ENCODE data around the gene NUP214. TPM values are rescaled to one million over a fixed set of nuclear protein-coding genes. Genes with fewer than 3 reads are reported as not detected.

Gene NUP214
- total and polyA plus RNA-seq, 2 of the 8 experiments (the other 6 are each of a cell fraction or from before 2014, with no cell fraction given) = 28.6 to 50.2 TPM

DNA sequence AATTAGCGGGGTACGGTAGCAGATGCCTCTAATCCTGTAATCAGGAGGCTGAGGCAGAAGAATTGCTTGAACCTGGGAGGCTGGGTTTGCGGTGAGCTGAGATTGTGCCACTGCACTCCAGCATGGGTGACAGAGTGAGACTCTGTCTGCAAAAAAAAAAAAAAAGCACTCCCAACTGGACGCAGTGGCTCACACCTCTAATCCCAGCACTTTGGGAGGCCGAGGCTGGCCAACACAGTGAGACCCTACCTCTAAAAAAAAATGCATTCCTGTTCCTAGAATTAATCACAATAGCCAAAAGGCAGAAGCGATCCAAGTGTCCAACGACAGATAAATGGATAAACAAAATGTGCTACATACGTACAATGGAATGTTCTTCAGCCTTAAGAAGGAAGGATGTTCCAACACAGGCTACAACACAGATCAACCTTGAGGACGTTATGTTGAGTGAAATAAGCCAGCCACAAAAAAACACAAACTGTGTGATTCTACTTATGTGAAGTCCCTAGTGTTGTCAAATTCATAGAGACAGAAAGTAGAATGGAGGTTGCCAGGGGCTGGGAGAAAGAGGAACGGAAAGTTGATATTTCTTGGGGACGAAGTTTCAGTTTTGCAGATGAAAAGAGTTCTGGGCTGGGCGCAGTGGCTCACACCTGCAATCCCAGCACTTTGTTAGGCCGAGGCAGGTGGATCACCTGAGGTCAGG is 137.1 kb downstream of the NUP214 start:
- H3K4me2 ChIP-seq (ENCODE audit: insufficient read depth in 1 of 2, low read depth in 2 of 2, low read length in 2 of 2) = no peak overlapping the region
- H3K27ac ChIP-seq (ENCODE audit: low read depth, low read length) = no peak overlapping the region; the same call in 1 of the 2 replicates
- H3K9ac ChIP-seq (replicated peaks in 1 of 4; ENCODE audit: extremely low read depth in 1 of 4, low read depth in 3 of 4, low read length in 3 of 4) = no peak overlapping the region
- H2AFZ ChIP-seq (ENCODE audit: low read length) = no peak overlapping the region
- no peaks in the 10 kb centered on the region for H3K27me3 ChIP-seq (replicated peaks in 1 of 4; ENCODE audit: control insufficient read depth in 3 of 4, extremely low read depth in 1 of 4, insufficient read depth in 3 of 4, low read length in 3 of 4)
- ChIA-PET POLR2A (ENCODE audit: partially characterized antibody) (interaction anchor here (0.6 kb wide), 2 partner anchors 14 to 1754 kb away, joined by 3 to 4 read pairs; no protein-coding TSS in a partner anchor), CTCF (ENCODE audit: partially characterized antibody) (interaction anchor here (0.6 to 1.3 kb wide), 2 partner anchors 10 to 400 kb away, joined by 3 to 7 read pairs; no protein-coding TSS in a partner anchor)
- no peak overlapping the region for H2BK15ac ChIP-seq (ENCODE audit: low read length)
- H2BK5ac ChIP-seq (ENCODE audit: low read depth, low read length) = no peak overlapping the region
- H3K79me1 ChIP-seq (ENCODE audit: low read depth, low read length) = no peaks in the 10 kb centered on the region
- no peak for TF ChIP-seq CTBP2 (IDR thresholded peaks at IDR 0.05; ENCODE audit: borderline replicate concordance, insufficient read depth, insufficient read length, low read length)
- TF ChIP-seq RAD21 (IDR thresholded peaks at IDR 0.05 in 1 of 2, conservative IDR thresholded peaks at IDR 0.05 in 1 of 2; ENCODE audit: low read depth in 2 of 2, low read length in 2 of 2) = no peak
- TF ChIP-seq PHF8 (conservative IDR thresholded peaks at IDR 0.05; ENCODE audit: low read depth, low read length) = no peak
- WGBS, 2 experiments (ENCODE audit: extremely low coverage in 1 of 2, insufficient coverage in 1 of 2, insufficient read length in 1 of 2, insufficient replicate concordance in 2 of 2, low coverage in 1 of 2, low lambda C conversion rate in 2 of 2, missing lambda C conversion rate in 1 of 2) = 92% methylated on average over 13 of the region's 13 CpGs; no CpG with 5 or more reads in 1 of the 2 experiments
- H3K36me3 ChIP-seq (ENCODE audit: control insufficient read depth in 2 of 4, insufficient read depth in 4 of 4, low read length in 3 of 4) = no peaks in the 10 kb centered on the region
- H3K18ac ChIP-seq (ENCODE audit: extremely low read depth, low read length) = no peak overlapping the region
- no peak overlapping the region for H4K91ac ChIP-seq (replicated peaks; ENCODE audit: insufficient read length, low read length)
- no peak overlapping the region for H2BK120ac ChIP-seq (replicated peaks; ENCODE audit: low read depth, low read length)
- H4K5ac ChIP-seq (ENCODE audit: insufficient read length, low read depth, low read length) = no peak overlapping the region
- no peak overlapping the region for H3K4ac ChIP-seq (replicated peaks; ENCODE audit: insufficient read length, low read depth, low read length)
- FAIRE-seq (no peak), DNase-seq (ENCODE audit: low read depth in 1 of 2, low spot score in 2 of 2) (no peak)
- no peaks in the 10 kb centered on the region for H3K79me2 ChIP-seq (ENCODE audit: control insufficient read depth in 1 of 2, insufficient read depth in 2 of 2, low read length in 2 of 2)
- H4K8ac ChIP-seq (ENCODE audit: extremely low read depth, insufficient read depth, low read length) = no peak overlapping the region
- H2BK12ac ChIP-seq (ENCODE audit: low read depth, low read length) = no peak overlapping the region
- H3K4me3 ChIP-seq (ENCODE audit: extremely low read depth in 1 of 4, insufficient read depth in 2 of 4, low read depth in 3 of 4, low read length in 4 of 4) = no peak overlapping the region
- peaks cover 0 to 3% (median 1%) of the 10 kb centered on the region in 4 experiments; a peak in 3 of 7 replicates for H3K4me1 ChIP-seq (replicated peaks in 1 of 4; ENCODE audit: control insufficient read depth in 3 of 4, insufficient read depth in 4 of 4, low read length in 3 of 4)
- H3K14ac ChIP-seq (ENCODE audit: insufficient read length) = no peak overlapping the region
- H3K23me2 ChIP-seq (ENCODE audit: low read depth, low read length) = no peaks in the 10 kb centered on the region; the same call in 1 of the 2 replicates
- H3K56ac ChIP-seq (replicated peaks; ENCODE audit: insufficient read length, low read depth, low read length) = no peak overlapping the region
- H3K9me3 ChIP-seq (ENCODE audit: insufficient read depth in 2 of 2, low read depth in 1 of 2, low read length in 1 of 2) = no peaks in the 10 kb centered on the region
- H3K23ac ChIP-seq (ENCODE audit: insufficient read length) = no peak overlapping the region
- peaks cover 0 to 2% of the 10 kb centered on the region in 2 experiments for H4K20me1 ChIP-seq (replicated peaks in 1 of 2; ENCODE audit: control insufficient read depth in 1 of 2, insufficient read depth in 2 of 2, low read length in 2 of 2)
- H2AK5ac ChIP-seq (ENCODE audit: low read depth, low read length) = no peak overlapping the region
- H2BK20ac ChIP-seq (ENCODE audit: low read length) = no peak overlapping the region

Data from H1 (cell line).